Measurements from ENCODE around the gene LHFPL5. TPM values are rescaled to one million over a fixed set of nuclear protein-coding genes. Genes with fewer than 3 reads are reported as not detected.

Gene LHFPL5
- total RNA-seq, 2 donors from 2014 or later, result not detected

DNA sequence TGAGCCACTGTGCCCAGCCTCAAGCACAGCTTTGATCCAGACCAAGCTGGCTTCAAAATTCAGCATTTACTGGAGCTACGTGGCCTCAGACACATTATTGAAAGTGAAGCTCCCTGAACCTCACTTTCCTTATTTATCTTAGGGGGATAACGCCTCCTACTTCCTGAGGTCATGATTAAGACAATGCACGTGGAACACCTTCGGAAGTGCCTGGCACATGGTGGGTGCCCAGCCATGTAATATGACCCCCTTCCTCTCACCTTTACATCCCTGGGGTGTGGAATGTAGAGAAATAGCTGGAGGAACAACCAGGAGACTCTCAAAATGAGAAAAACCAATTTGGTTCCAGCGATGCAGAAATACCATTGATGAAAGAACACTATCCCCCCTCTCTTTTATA lies 6.4 kb upstream of the LHFPL5 start:
- Mint-ChIP-seq H3K9me3 (no peaks in the 10 kb centered on the region), H3K4me1 (ENCODE audit: low read depth) (no peaks in the 10 kb centered on the region), H3K36me3 (ENCODE audit: insufficient read depth in 2 of 2) (no peaks in the 10 kb centered on the region), H3K27me3 (ENCODE audit: low read depth) (peaks cover 8% of the 10 kb centered on the region), H3K27ac (no peak overlapping the region), H3K4me3 (no peak overlapping the region)
- no peak for DNase-seq
- ATAC-seq (replicated peaks in 1 of 2), result no peak

DNA sequence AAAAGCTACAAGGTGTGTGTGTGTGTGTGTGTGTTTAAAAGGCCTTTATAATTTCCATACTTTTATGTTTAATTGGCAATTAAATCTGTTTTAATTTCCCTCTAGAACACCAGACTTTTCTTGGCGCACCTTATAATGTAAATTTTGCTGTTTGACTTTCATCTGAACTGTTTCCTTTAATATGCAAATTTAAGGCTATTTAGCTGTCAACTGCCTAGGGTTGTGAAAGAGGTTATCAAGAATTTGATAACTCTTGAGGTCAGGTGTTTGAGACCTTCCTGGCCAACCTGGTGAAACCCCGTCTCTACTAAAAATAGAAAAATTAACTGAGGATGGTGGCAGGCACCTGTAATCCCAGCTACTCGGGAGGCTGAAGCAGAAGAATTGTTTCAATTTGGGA lies 4.0 kb upstream of the LHFPL5 start:
- DNase-seq, result no peak
- ATAC-seq (replicated peaks in 1 of 2), result no peak
- Mint-ChIP-seq H3K4me3 (no peak overlapping the region), H3K36me3 (ENCODE audit: insufficient read depth in 2 of 2) (no peaks in the 10 kb centered on the region), H3K27ac (no peak overlapping the region), H3K9me3 (no peaks in the 10 kb centered on the region), H3K4me1 (ENCODE audit: low read depth) (no peaks in the 10 kb centered on the region), H3K27me3 (ENCODE audit: low read depth) (peaks cover 7% of the 10 kb centered on the region)

DNA sequence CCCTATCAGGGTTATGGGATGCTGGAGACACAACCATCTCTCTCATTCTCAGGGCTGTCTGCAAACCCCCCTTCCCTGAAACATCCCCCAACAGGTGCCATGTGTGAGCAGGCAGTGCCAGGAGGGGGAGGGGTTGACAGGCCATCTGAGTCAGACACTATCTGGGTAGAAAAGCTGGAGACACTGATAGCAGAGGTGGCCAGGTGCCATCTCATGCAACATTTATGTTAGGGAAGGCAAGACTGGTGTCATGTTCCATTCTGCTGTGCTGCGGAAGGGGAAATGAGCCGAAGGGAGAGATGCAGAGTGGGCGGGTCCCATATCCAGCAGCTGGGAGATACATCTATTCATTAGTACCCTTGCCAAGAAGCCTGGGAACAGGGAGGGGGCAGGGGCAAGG lies 3.5 kb downstream of the LHFPL5 start:
- no peak overlapping the region for H3K4me3 Mint-ChIP-seq
- no peaks in the 10 kb centered on the region for H3K36me3 Mint-ChIP-seq (ENCODE audit: insufficient read depth in 2 of 2)
- no peak for ATAC-seq (replicated peaks in 1 of 2)
- no peak overlapping the region for H3K27ac Mint-ChIP-seq
- no peaks in the 10 kb centered on the region for H3K4me1 Mint-ChIP-seq (ENCODE audit: low read depth)
- peaks cover 20% of the 10 kb centered on the region for H3K27me3 Mint-ChIP-seq (ENCODE audit: low read depth)
- DNase-seq, result no peak
- H3K9me3 Mint-ChIP-seq, result no peaks in the 10 kb centered on the region

DNA sequence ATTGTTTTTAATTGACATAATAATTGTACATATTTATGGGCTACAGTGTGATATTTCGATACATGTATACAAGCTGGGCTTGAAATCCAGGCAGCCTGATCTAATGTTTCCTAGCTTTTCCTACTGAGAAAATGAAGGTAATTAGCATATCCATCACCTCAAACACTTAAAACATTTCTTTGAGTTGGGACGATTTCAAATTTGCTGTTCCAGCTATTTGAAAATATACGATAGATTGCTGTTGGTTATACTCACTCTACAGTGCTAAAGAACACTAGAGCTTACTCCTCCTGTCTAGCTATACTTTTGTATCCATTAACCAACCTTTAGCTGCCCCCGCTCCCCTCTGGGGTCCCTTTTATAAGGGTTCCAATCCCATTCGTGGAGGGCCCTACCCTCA lies 4.7 kb downstream of the LHFPL5 start:
- H3K27ac Mint-ChIP-seq, result no peak overlapping the region
- no peaks in the 10 kb centered on the region for H3K4me1 Mint-ChIP-seq (ENCODE audit: low read depth)
- no peaks in the 10 kb centered on the region for H3K9me3 Mint-ChIP-seq
- peaks cover 20% of the 10 kb centered on the region for H3K27me3 Mint-ChIP-seq (ENCODE audit: low read depth)
- H3K36me3 Mint-ChIP-seq (ENCODE audit: insufficient read depth in 2 of 2), result no peaks in the 10 kb centered on the region
- DNase-seq, result no peak
- H3K4me3 Mint-ChIP-seq, result no peak overlapping the region
- no peak for ATAC-seq (replicated peaks in 1 of 2)

DNA sequence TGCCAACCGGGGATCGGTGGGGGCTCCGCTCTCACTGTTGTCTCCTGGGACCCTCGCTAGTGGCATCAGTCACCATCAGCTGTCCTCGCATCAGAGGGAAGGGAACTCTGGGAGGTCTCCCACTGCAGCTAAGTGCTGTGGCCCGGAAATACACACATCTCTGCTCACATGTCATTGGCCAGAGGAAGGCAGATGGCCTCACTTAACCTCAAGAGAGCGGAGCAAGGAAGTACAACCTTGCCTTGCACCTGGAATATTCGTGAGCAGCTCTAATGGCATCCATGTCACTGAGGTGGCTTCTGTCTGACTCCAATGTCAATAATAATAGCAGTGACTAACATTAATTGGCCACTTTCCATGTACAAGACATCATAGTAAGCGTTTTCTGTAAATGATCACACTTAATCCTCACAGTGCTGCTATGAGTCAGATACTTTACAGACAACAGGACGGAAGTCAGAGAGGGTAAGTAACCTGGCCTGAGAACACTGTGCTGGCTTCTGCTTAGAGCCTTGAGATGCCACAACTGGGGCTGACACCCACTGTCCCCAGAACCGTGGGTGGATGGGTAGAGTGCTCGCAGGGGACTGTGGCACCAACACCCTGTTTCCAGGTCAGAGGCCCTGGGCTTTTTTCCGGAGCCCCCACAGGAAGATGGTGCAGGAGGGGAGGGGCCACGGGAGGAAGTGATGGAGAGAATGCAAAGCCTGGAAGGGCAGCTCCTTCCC lies 6.0 kb downstream of the LHFPL5 start:
- ATAC-seq (replicated peaks in 1 of 2) (peak in 1 of 2 donors; percentile 73), DNase-seq (no peak)
- Mint-ChIP-seq H3K4me3 (peak overlapping the region in 1 of 2 donors; percentile 50), H3K9me3 (no peaks in the 10 kb centered on the region), H3K27ac (no peak overlapping the region), H3K27me3 (ENCODE audit: low read depth) (peaks cover 13% of the 10 kb centered on the region), H3K4me1 (ENCODE audit: low read depth) (no peaks in the 10 kb centered on the region), H3K36me3 (ENCODE audit: insufficient read depth in 2 of 2) (no peaks in the 10 kb centered on the region)

DNA sequence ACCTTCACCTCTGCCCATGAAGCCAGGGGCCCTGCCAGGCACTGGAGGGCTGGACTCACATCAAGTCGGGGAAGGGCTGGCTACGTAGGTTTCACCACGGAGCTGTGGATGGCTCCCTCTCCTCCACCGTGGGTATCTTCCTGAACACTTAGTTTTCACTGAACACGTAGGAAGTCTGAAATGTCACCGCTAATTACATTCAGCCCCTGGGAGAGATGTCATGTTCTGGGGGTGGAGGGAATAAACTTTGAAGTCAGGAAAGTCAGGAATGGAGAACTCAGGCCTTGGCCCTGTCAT lies 6.5 kb downstream of the LHFPL5 start:
- no peak for ATAC-seq (replicated peaks in 1 of 2)
- H3K27ac Mint-ChIP-seq, result no peak overlapping the region
- H3K4me3 Mint-ChIP-seq, result no peak overlapping the region
- no peaks in the 10 kb centered on the region for H3K4me1 Mint-ChIP-seq (ENCODE audit: low read depth)
- no peak for DNase-seq
- peaks cover 8% of the 10 kb centered on the region for H3K27me3 Mint-ChIP-seq (ENCODE audit: low read depth)
- no peaks in the 10 kb centered on the region for H3K36me3 Mint-ChIP-seq (ENCODE audit: insufficient read depth in 2 of 2)
- H3K9me3 Mint-ChIP-seq, result no peaks in the 10 kb centered on the region

DNA sequence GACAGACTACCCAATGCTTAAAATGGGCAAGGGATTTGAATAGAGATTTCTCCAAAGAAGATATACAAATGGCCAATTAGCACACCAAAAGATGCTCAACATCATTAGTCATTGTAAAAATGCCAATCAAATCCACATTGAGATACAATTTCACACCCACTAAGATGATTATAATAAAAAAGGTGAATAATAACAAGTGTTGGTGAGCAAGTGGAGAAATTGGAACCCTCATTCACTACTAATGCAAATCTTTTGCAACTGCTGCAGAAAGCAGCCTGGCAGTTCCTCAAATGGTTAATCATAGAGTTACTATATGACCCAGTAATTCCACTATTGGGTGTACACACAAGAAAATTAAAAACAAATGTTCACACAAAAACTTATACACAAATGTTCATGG lies 12.4 kb downstream of the LHFPL5 start:
- Mint-ChIP-seq H3K4me1 (ENCODE audit: low read depth) (no peaks in the 10 kb centered on the region), H3K27me3 (ENCODE audit: low read depth) (no peaks in the 10 kb centered on the region), H3K36me3 (ENCODE audit: insufficient read depth in 2 of 2) (peaks cover 0 to 3% of the 10 kb centered on the region in 2 donors), H3K27ac (no peak overlapping the region), H3K9me3 (no peaks in the 10 kb centered on the region), H3K4me3 (no peak overlapping the region)
- DNase-seq (no peak), ATAC-seq (replicated peaks in 1 of 2) (no peak)

DNA sequence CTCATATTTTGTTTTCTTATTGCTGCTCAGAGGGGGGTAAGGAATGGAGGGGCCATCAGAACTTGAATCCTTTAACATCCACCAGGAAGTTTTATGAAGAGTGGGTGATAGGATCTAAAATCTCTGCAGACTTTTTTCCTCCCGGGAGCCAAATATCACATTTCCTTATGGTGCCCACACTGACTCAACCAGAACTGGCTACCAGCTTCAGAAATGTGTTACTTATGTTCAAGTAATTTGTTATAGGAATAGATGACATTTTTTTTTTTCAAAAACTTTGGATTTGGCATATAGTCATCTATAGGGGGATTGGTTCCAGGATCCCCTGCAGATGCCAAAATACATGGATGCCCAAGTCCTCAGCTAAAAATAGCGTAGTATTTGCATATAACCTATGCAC lies 18.4 kb downstream of the LHFPL5 start:
- Mint-ChIP-seq H3K27me3 (ENCODE audit: low read depth) (no peaks in the 10 kb centered on the region), H3K36me3 (ENCODE audit: insufficient read depth in 2 of 2) (no peaks in the 10 kb centered on the region), H3K4me3 (no peak overlapping the region), H3K4me1 (ENCODE audit: low read depth) (no peaks in the 10 kb centered on the region), H3K9me3 (no peaks in the 10 kb centered on the region), H3K27ac (no peak overlapping the region)
- ATAC-seq (replicated peaks in 1 of 2) (no peak), DNase-seq (no peak)

DNA sequence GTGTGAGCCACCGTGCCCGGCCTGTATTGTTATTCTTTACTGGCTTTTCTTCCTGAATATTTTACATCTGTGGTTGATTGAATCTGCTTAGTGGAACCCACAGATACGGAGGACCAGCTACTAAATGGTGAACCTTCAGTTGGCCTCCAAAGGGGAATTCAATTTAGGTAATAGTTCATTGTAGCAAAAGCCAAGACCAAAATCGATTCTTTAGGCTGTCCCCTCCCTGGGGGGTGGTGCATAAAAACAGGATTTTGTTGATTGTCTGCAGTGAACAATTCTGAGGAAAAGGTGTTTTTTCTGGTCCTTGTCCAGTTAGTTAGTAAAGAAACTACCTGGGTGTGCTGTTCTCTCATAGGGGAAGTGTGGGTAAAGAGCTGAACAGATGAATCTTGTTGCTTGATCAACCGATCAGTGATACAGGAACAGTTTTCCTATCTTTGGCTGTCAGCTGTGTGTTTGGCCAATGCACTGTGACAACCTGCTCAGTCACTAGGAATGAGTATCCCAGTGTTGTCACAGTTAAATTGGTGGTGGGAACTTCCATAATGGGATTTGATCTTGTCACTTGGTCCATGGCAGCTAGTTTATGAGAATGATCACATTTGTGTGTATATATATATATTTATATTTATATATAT lies 19.5 kb downstream of the LHFPL5 start:
- no peak overlapping the region for H3K27ac Mint-ChIP-seq
- H3K27me3 Mint-ChIP-seq (ENCODE audit: low read depth), result no peaks in the 10 kb centered on the region
- ATAC-seq (replicated peaks in 1 of 2) (no peak), DNase-seq (no peak)
- H3K4me1 Mint-ChIP-seq (ENCODE audit: low read depth), result no peaks in the 10 kb centered on the region
- peaks cover 0 to 1% of the 10 kb centered on the region in 2 donors for H3K9me3 Mint-ChIP-seq
- no peak overlapping the region for H3K4me3 Mint-ChIP-seq
- H3K36me3 Mint-ChIP-seq (ENCODE audit: insufficient read depth in 2 of 2), result no peaks in the 10 kb centered on the region

DNA sequence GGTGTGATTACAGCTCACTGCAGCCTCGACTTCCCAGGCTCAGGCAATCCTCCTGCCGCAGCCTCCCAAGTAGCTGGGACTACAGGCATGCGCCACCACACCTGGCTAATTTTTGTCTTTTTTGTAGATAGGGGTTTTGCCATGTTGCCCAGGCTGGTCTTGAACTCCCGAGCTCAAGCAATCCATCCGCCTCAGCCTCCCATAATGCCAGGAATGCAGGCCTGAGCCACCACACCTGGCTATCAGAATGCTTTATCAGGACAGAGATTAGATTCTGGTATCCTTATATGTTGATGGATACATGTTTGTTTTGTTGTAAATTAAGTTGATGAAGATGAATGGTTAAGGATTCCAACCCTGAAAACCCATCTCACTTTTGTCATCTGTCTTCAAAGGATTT lies 24.2 kb downstream of the LHFPL5 start:
- no peak overlapping the region for H3K4me3 Mint-ChIP-seq
- H3K27me3 Mint-ChIP-seq (ENCODE audit: low read depth), result no peaks in the 10 kb centered on the region
- H3K27ac Mint-ChIP-seq, result no peak overlapping the region
- DNase-seq, result no peak
- H3K9me3 Mint-ChIP-seq, result peaks cover 0 to 1% of the 10 kb centered on the region in 2 donors
- no peaks in the 10 kb centered on the region for H3K4me1 Mint-ChIP-seq (ENCODE audit: low read depth)
- no peak for ATAC-seq (replicated peaks in 1 of 2)
- H3K36me3 Mint-ChIP-seq (ENCODE audit: insufficient read depth in 2 of 2), result peaks cover 0 to 3% of the 10 kb centered on the region in 2 donors

DNA sequence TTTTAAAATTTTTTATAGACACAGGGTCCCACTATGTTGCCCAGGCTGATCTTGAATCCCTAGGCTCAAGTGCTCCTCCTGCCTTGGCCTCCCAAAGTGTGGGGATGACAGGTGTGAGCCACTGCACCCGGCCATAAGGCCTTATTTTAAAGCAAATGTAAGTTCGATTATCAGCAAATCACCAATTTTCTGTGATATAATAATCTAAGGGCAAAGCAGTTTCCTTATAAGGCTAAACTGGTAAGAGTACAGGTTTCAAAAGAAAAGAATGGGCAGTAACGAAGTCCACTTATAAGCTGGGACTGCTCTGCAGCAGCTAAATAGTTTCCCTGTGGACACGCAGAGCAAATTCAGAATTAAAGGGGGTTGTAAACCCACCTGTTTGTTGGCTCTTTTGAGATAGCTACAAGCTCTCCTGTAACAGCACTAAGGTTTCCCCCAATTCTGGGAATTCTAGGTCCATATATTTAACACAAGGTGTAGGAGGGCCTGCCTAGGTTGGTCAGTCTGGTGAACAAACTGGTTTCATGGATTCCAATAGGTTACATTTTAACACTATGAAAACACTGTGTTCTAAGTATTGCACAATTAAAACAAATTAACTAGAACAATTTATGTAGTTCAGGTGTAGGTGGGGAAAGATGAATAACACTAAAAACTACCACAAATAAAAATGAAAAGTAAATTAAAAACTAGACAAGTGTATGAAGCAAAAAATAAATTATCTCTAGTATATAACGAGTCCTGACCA lies 26.3 kb downstream of the LHFPL5 start:
- DNase-seq (no peak), ATAC-seq (replicated peaks in 1 of 2) (no peak)
- H3K4me1 Mint-ChIP-seq (ENCODE audit: low read depth), result no peaks in the 10 kb centered on the region
- no peaks in the 10 kb centered on the region for H3K27me3 Mint-ChIP-seq (ENCODE audit: low read depth)
- H3K27ac Mint-ChIP-seq, result no peak overlapping the region
- peaks cover 0 to 7% of the 10 kb centered on the region in 2 donors for H3K36me3 Mint-ChIP-seq (ENCODE audit: insufficient read depth in 2 of 2)
- peaks cover 0 to 1% of the 10 kb centered on the region in 2 donors for H3K9me3 Mint-ChIP-seq
- H3K4me3 Mint-ChIP-seq, result no peak overlapping the region

DNA sequence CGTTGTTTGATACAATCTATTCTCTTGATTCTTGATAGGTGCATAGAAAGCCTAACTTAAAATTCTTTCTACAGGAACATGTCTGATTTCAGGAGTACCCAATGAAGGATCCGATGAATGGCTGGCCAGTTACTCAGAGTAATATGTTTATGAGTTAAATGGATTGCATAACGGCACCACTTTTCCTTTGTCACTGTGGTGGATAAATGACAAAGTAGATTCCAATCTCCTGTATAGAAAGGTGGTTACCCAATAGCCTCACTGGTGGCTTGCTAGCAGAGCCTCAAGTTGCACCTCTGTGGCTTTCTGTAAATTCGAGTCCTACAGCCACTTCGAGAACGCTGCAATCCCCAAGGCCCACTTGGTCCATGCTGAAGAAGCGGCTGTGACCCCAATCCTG lies 28.4 kb downstream of the LHFPL5 start:
- no peak for DNase-seq
- H3K27me3 Mint-ChIP-seq (ENCODE audit: low read depth), result no peaks in the 10 kb centered on the region
- ATAC-seq (replicated peaks in 1 of 2), result no peak
- H3K36me3 Mint-ChIP-seq (ENCODE audit: insufficient read depth in 2 of 2), result peaks cover 3 to 15% of the 10 kb centered on the region in 2 donors
- H3K4me1 Mint-ChIP-seq (ENCODE audit: low read depth), result no peaks in the 10 kb centered on the region
- H3K27ac Mint-ChIP-seq, result no peak overlapping the region
- H3K9me3 Mint-ChIP-seq, result peaks cover 0 to 1% of the 10 kb centered on the region in 2 donors
- no peak overlapping the region for H3K4me3 Mint-ChIP-seq

DNA sequence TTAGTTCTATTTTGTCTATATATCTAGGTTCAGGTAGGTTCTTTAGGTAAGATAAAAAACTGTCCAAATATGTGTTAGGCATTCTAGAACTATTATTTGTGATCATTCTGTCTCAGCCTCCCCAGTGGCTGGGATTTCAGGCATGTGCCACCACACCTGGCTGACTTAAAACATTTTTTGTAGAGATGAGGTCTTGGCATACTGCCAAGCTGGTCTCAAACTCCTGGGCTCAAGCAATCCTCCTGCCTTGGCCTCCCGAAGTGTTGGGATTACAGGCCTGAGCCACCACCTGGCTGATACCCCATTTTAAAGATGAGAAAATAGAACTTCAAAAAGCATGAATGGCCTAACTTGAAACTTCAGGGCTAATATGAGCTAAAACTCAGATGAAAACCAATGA lies 33.9 kb downstream of the LHFPL5 start:
- Mint-ChIP-seq H3K4me1 (ENCODE audit: low read depth) (no peaks in the 10 kb centered on the region), H3K27ac (no peak overlapping the region)

More for the DNA sequence above, 33.9 kb downstream of the LHFPL5 start:
- Mint-ChIP-seq H3K4me3 (no peak overlapping the region), H3K36me3 (ENCODE audit: insufficient read depth in 2 of 2) (peaks cover 6 to 32% of the 10 kb centered on the region in 2 donors), H3K27me3 (ENCODE audit: low read depth) (no peaks in the 10 kb centered on the region), H3K9me3 (no peaks in the 10 kb centered on the region)
- no peak for DNase-seq
- ATAC-seq (replicated peaks in 1 of 2), result no peak
